Naive thymus-derived CD4-positive, alpha-beta T cell (primary cell): Measurements from ENCODE around the gene ALG12. TPM values are rescaled to one million over a fixed set of nuclear protein-coding genes. Genes with fewer than 3 reads are reported as not detected.

Experiments
- ATAC-seq: fragments of 150-1000 bp; cut with Tn5 transposase; 2 replicates; pipeline ENCODE4 v1.10.0; 2021; ENCODE audit warnings: mild to moderate bottlenecking, moderate library complexity
- CTCF ChIA-PET: fragments of 350-600 bp; sonication (Branson Sonifier 250); formaldehyde crosslinking; loops from one replicate; lab custom pipeline; 2021; ENCODE audit warnings: antibody characterized with exemption; lab: Charles Lee
- POLR2A ChIA-PET: fragments of 350-600 bp; sonication (Branson Sonifier 250); formaldehyde crosslinking; loops from one replicate; lab custom pipeline; 2021; ENCODE audit warnings: antibody characterized with exemption, inconsistent platforms; lab: Charles Lee
- DNase-seq, 9 donors: peaks; one replicate each; pipeline versions ENCODE4 v3.0.0 to v3.0.0-alpha.2; 2020 to 2022; ENCODE audit warnings: mixed read lengths in 1 of 9
- H3K27ac ChIP-seq: one replicate; pipeline ENCODE4 v1.7.0; 2013; ENCODE audit warnings: mild to moderate bottlenecking, low read depth, low read length, moderate library complexity
- H3K27me3 ChIP-seq, 2 donors: one replicate each; pipeline ENCODE4 v1.7.0; 2013; ENCODE audit warnings: low read length in 2 of 2, mild to moderate bottlenecking in 2 of 2, moderate library complexity in 2 of 2; ENCODE audit not compliant: control insufficient read depth in 2 of 2, insufficient read depth in 2 of 2
- H3K36me3 ChIP-seq, 3 experiments: 1 replicate in 2 of 3; 2 replicates in 1 of 3; pipeline ENCODE4 v1.7.0; 2013; ENCODE audit warnings: low read length in 3 of 3, mild to moderate bottlenecking in 3 of 3, moderate library complexity in 1 of 3; ENCODE audit not compliant: insufficient read depth in 3 of 3, control insufficient read depth in 2 of 3
- H3K4me1 ChIP-seq, 2 donors: one replicate each; pipeline ENCODE4 v1.7.0; 2013; ENCODE audit warnings: low read length in 2 of 2, mild to moderate bottlenecking in 2 of 2, moderate library complexity in 1 of 2; ENCODE audit not compliant: control insufficient read depth in 2 of 2, insufficient read depth in 2 of 2
- H3K4me3 ChIP-seq: 2 replicates; pipeline ENCODE4 v1.7.0; 2013; ENCODE audit warnings: mild to moderate bottlenecking, low read length
- H3K9me3 ChIP-seq, 3 experiments: 1 replicate in 2 of 3; 2 replicates in 1 of 3; pipeline ENCODE4 v1.7.0; 2013; ENCODE audit warnings: low read length in 3 of 3; ENCODE audit not compliant: control insufficient read depth in 2 of 3
- H3K27ac Mint-ChIP-seq, 9 donors: one replicate each; pipeline ENCODE4 v1.8.0; 2020 to 2022; ENCODE audit warnings: mixed read lengths in 9 of 9, mild to moderate bottlenecking in 8 of 9, moderate library complexity in 5 of 9, inconsistent platforms in 2 of 9
- H3K27me3 Mint-ChIP-seq, 5 donors: one replicate each; pipeline ENCODE4 v1.8.0; 2021 to 2022; ENCODE audit warnings: mixed read lengths in 5 of 5, mild to moderate bottlenecking in 1 of 5
- H3K36me3 Mint-ChIP-seq, 5 donors: one replicate each; pipeline ENCODE4 v1.8.0; 2020 to 2022; ENCODE audit warnings: mixed read lengths in 5 of 5, mild to moderate bottlenecking in 3 of 5, inconsistent platforms in 1 of 5
- H3K4me1 Mint-ChIP-seq, 7 donors: one replicate each; pipeline ENCODE4 v1.8.0; 2020 to 2022; ENCODE audit warnings: mixed read lengths in 7 of 7, mild to moderate bottlenecking in 3 of 7, inconsistent platforms in 1 of 7
- H3K4me3 Mint-ChIP-seq, 10 donors: one replicate each; pipeline ENCODE4 v1.8.0; 2020 to 2022; ENCODE audit warnings: mild to moderate bottlenecking in 10 of 10, mixed read lengths in 10 of 10, moderate library complexity in 6 of 10, inconsistent platforms in 2 of 10
- H3K9me3 Mint-ChIP-seq, 11 donors: one replicate each; pipeline ENCODE4 v1.8.0; 2020 to 2022; ENCODE audit warnings: mixed read lengths in 11 of 11, mild to moderate bottlenecking in 4 of 11, inconsistent platforms in 1 of 11, moderate library complexity in 1 of 11
- intact Hi-C, 2 donors: fragments of 100-400 bp; cut with micrococcal nuclease; formaldehyde crosslinking; loops; one replicate each; pipeline ENCODE4 v1.15.1; 2023
- polyA plus RNA-seq, 2 donors: library from polyadenylated mRNA; unstranded; fragments of 300-500 nt; fragmentation: Illumina TruSeq; gene quantifications; one replicate each; pipeline ENCODE4 v1.2.3, GENCODE V29; 2021
- total RNA-seq, 6 experiments: library from RNA in 5 of 6; stranded (reverse) in 5 of 6; gene quantifications; 1 replicate in 5 of 6; 2 replicates in 1 of 6; pipeline ENCODE4 v1.2.3 and lab custom pipeline; 2021 to 2026

The ALG12 gene
- total and polyA plus RNA-seq, 7 experiments from 2014 or later: 10.4 to 22.4 (median 19.5) TPM

- Histone ChIP-seq H3K4me3 (peak overlapping the region; percentile 56), H3K9me3 (no peaks in the 10 kb centered on the region), H3K27me3 (no peaks in the 10 kb centered on the region), H3K36me3 (peaks cover 0 to 14% (median 0%) of the 10 kb centered on the region in 3 experiments), H3K27ac (peak overlapping the region; percentile 90), H3K4me1 (peaks cover 14 to 26% of the 10 kb centered on the region in 2 donors)
- Mint-ChIP-seq H3K4me3 (peak overlapping the region; percentile 77 to 90 (median 84)), H3K27me3 (no peaks in the 10 kb centered on the region), H3K4me1 (peaks cover 21 to 38% (median 32%) of the 10 kb centered on the region in 7 donors), H3K36me3 (peaks cover 0 to 16% (median 0%) of the 10 kb centered on the region in 5 donors), H3K27ac (peak overlapping the region; percentile 92 to 98 (median 97)), H3K9me3 (peaks cover 0 to 3% (median 0%) of the 10 kb centered on the region in 11 donors)
- CTCF ChIA-PET: interaction anchor here (1.2 to 1.9 kb wide), 2 partner anchors 105 to 158 kb away, joined by 5 to 8 read pairs; no protein-coding TSS in a partner anchor
- POLR2A ChIA-PET: interaction anchor here (0.7 to 1.3 kb wide), 15 partner anchors 10 to 319 kb away, joined by 3 to 6 read pairs (median 3); no protein-coding TSS in a partner anchor
- peak; percentile 55 to 89 (median 77) for DNase-seq
- intact Hi-C loops: loop anchor here (1.0 to 5.0 kb wide), 2 partner anchors 158 to 282 kb away; no protein-coding TSS in a partner anchor
- peak; percentile 90 for ATAC-seq
These were observed 7.4 kb upstream of the ALG12 start for GRCh38 chr22:49925525-49926128.

DNA sequence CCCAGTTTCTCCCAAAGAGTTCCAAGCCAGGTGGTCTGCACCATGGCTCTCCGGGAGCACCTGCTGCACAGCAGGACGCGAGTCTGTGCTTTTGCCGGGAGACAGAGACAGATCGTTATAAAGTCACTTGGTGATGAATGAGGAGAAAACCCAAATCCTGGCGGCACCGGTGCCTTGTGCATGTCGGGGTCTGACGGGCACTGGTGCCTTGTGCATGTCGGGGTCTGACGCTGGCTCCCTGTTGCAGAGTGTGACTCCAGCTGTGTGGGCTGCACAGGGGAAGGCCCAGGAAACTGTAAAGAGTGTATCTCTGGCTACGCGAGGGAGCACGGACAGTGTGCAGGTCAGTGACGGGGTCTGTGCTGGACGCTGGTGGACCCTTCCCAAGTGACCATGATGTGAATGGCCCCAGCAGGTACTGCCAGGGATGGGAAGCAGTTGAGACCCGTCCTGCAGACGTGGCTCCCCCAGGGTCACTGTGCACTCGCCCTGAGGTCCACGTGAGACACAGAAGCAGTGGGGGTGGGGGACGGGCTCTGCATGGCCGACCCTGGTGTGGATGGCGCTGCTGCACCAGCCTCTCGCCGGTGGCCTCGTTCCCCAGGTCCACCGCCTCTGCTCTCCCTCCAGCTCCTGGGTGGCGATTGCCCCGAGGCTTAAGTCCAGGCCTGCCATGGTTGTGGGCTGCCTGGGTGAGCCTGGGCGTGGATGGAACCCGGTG lies 6.0 kb upstream of the ALG12 start:
- Mint-ChIP-seq H3K4me3 (peak overlapping the region in 4 of 10 donors; percentile 7 to 43 (median 33)), H3K4me1 (peaks cover 20 to 39% (median 33%) of the 10 kb centered on the region in 7 donors), H3K27ac (peak overlapping the region in 6 of 9 donors; percentile 10 to 94 (median 62)), H3K36me3 (peaks cover 0 to 23% (median 0%) of the 10 kb centered on the region in 5 donors), H3K27me3 (no peaks in the 10 kb centered on the region), H3K9me3 (peaks cover 0 to 3% (median 0%) of the 10 kb centered on the region in 11 donors)
- Histone ChIP-seq H3K27me3 (no peaks in the 10 kb centered on the region), H3K36me3 (peaks cover 0 to 17% (median 0%) of the 10 kb centered on the region in 3 experiments), H3K4me3 (no peak overlapping the region), H3K4me1 (peaks cover 14 to 20% of the 10 kb centered on the region in 2 donors), H3K9me3 (no peaks in the 10 kb centered on the region), H3K27ac (peak overlapping the region; percentile 90)
- intact Hi-C loops: no loop called here
- POLR2A ChIA-PET: no interaction called here
- DNase-seq: no peak
- CTCF ChIA-PET: interaction anchor here (0.6 to 1.0 kb wide), 2 partner anchors 61 to 69 kb away, joined by 3 to 4 read pairs; no protein-coding TSS in a partner anchor
- ATAC-seq: no peak

DNA sequence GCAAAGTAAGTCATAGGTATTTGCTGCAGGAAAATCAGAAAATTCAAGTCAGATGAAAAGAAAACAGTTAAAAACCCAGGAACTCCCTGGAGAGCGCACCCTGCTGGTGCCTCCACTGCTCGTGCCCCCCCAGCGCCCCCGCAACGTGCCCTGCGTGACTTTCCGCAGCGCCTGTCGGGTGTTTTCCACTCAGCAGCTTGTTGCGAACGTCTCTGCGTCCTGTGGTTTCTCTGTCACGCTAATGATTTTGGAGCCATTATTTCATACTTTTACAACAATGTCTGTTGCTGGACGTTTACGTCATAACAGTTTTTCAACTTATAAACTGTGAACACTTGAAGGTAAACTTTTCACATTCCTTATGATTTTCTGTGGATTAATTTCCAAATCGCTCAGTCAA lies 5.2 kb upstream of the ALG12 start:
- H3K4me3 ChIP-seq: no peak overlapping the region
- H3K27ac ChIP-seq: peak overlapping the region; percentile 44
- peaks cover 0 to 17% (median 0%) of the 10 kb centered on the region in 3 experiments for H3K36me3 ChIP-seq
- no peaks in the 10 kb centered on the region for H3K9me3 ChIP-seq
- H3K27me3 ChIP-seq: no peaks in the 10 kb centered on the region
- Mint-ChIP-seq H3K9me3 (peaks cover 0 to 3% (median 0%) of the 10 kb centered on the region in 11 donors), H3K36me3 (peaks cover 0 to 23% (median 0%) of the 10 kb centered on the region in 5 donors), H3K4me3 (peak overlapping the region in 1 of 10 donors; percentile 68), H3K27ac (peak overlapping the region in 3 of 9 donors; percentile 28 to 65 (median 48)), H3K27me3 (no peaks in the 10 kb centered on the region), H3K4me1 (peaks cover 20 to 39% (median 34%) of the 10 kb centered on the region in 7 donors)
- intact Hi-C loops: no loop called here
- ChIA-PET CTCF (interaction anchor here (1.0 kb wide), 1 partner anchor 68 kb away, joined by 3 read pairs; no protein-coding TSS in a partner anchor), POLR2A (no interaction called here)
- ATAC-seq: no peak
- H3K4me1 ChIP-seq: peaks cover 14 to 25% of the 10 kb centered on the region in 2 donors
- no peak for DNase-seq

GRCh38 chr22:49922926-49923325 lies 4.7 kb upstream of the ALG12 start:
- Histone ChIP-seq H3K4me3 (no peak overlapping the region), H3K4me1 (peaks cover 14 to 25% of the 10 kb centered on the region in 2 donors), H3K36me3 (peaks cover 0 to 20% (median 0%) of the 10 kb centered on the region in 3 experiments), H3K27me3 (no peaks in the 10 kb centered on the region), H3K27ac (no peak overlapping the region), H3K9me3 (no peaks in the 10 kb centered on the region)
- DNase-seq (no peak), ATAC-seq (no peak)
- no peak overlapping the region for H3K27ac Mint-ChIP-seq
- intact Hi-C loops: no loop called here
- peaks cover 20 to 39% (median 34%) of the 10 kb centered on the region in 7 donors for H3K4me1 Mint-ChIP-seq
- POLR2A ChIA-PET: no interaction called here
- H3K27me3 Mint-ChIP-seq: no peaks in the 10 kb centered on the region
- H3K9me3 Mint-ChIP-seq: peaks cover 0 to 3% (median 0%) of the 10 kb centered on the region in 11 donors
- peaks cover 0 to 23% (median 0%) of the 10 kb centered on the region in 5 donors for H3K36me3 Mint-ChIP-seq
- H3K4me3 Mint-ChIP-seq: peak overlapping the region in 1 of 10 donors; percentile 68
- CTCF ChIA-PET: no interaction called here

GRCh38 chr22:49922484-49922883 lies 4.2 kb upstream of the ALG12 start:
- no peak for DNase-seq
- peaks cover 0 to 3% (median 0%) of the 10 kb centered on the region in 11 donors for H3K9me3 Mint-ChIP-seq
- Histone ChIP-seq H3K9me3 (no peaks in the 10 kb centered on the region), H3K27me3 (no peaks in the 10 kb centered on the region), H3K4me3 (no peak overlapping the region), H3K36me3 (peaks cover 0 to 21% (median 0%) of the 10 kb centered on the region in 3 experiments), H3K27ac (no peak overlapping the region), H3K4me1 (peaks cover 15 to 25% of the 10 kb centered on the region in 2 donors)
- peaks cover 20 to 40% (median 35%) of the 10 kb centered on the region in 7 donors for H3K4me1 Mint-ChIP-seq
- POLR2A ChIA-PET: no interaction called here
- CTCF ChIA-PET: interaction anchor here (0.8 to 1.4 kb wide), 2 partner anchors 73 to 155 kb away, joined by 3 read pairs; no protein-coding TSS in a partner anchor
- no peaks in the 10 kb centered on the region for H3K27me3 Mint-ChIP-seq
- H3K27ac Mint-ChIP-seq: no peak overlapping the region
- peaks cover 0 to 23% (median 0%) of the 10 kb centered on the region in 5 donors for H3K36me3 Mint-ChIP-seq
- H3K4me3 Mint-ChIP-seq: peak overlapping the region in 1 of 10 donors; percentile 53
- intact Hi-C loops: no loop called here
- ATAC-seq: no peak
